Measurements from ENCODE around the gene MRNIP. TPM values are rescaled to one million over a fixed set of nuclear protein-coding genes. Genes with fewer than 3 reads are reported as not detected.
"Not testable (repeated sequence)": the region's sequence is repeated elsewhere in the genome, so short reads cannot be mapped to it uniquely, and the experiment has no call there.

The MRNIP gene
- total RNA-seq, 1 donor: 13.0 TPM

GRCh38 chr5:179840321-179840720 is 18.3 kb downstream of the MRNIP start:
- DNase-seq (ENCODE audit: low read depth): no peak
- no peak overlapping the region for H3K4me3 ChIP-seq (ENCODE audit: low read depth, low read length)
- TF ChIP-seq, protein P1, sequence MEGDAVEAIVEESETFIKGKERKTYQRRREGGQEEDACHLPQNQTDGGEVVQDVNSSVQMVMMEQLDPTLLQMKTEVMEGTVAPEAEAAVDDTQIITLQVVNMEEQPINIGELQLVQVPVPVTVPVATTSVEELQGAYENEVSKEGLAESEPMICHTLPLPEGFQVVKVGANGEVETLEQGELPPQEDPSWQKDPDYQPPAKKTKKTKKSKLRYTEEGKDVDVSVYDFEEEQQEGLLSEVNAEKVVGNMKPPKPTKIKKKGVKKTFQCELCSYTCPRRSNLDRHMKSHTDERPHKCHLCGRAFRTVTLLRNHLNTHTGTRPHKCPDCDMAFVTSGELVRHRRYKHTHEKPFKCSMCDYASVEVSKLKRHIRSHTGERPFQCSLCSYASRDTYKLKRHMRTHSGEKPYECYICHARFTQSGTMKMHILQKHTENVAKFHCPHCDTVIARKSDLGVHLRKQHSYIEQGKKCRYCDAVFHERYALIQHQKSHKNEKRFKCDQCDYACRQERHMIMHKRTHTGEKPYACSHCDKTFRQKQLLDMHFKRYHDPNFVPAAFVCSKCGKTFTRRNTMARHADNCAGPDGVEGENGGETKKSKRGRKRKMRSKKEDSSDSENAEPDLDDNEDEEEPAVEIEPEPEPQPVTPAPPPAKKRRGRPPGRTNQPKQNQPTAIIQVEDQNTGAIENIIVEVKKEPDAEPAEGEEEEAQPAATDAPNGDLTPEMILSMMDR (IDR thresholded peaks at IDR 0.05; ENCODE audit: insufficient read depth, low read depth, low read length): no peak

DNA sequence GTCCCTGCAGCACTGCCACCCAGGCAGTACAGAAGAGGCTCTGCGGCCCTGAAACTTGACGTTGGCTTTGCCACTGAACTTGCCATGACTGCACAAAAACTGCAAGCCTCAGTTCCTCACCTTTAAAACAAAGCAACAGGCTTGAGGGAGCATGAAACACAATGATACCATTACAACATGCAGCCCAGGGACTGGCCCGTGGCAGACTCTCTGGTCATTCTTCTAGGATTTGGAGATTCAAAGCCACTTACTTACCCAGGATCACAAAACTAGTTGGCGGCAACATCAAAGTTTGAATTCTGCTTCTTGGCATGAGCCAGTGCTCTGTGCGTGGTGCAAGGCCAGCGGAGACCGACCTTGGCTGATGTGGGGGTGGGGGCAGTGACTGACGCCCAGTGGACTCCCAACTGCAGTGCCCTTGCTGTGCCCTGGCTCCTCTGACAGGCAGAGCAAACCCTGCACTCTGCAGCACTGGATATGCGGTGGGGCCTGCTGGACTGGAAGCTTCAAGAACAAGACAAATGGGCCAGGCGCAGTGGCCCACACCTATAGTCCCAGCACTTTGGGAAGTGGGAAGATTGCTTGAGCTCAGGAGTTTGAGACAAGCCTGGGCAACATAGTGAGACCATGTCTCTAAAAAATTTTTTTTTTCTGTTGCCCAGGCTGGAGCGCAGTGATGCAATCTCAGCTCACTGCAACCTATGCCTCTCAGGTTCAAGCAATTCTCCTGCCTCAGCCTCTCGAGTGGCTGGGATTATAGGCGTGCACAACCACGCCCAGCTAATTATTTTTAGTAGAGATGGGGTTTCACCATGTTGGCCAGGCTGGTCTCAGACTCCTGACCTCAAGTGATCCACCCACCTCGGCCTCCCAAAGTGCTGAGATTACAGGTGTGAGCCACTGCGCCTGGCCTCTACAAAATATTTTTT is 19.0 kb downstream of the MRNIP start:
- TF ChIP-seq, protein P1 (IDR thresholded peaks at IDR 0.05; ENCODE audit: insufficient read depth, low read depth, low read length): no peak
- no peak overlapping the region for H3K4me3 ChIP-seq (ENCODE audit: low read depth, low read length)
- peak; percentile 32 for DNase-seq (ENCODE audit: low read depth)

- TF ChIP-seq, protein P1 (IDR thresholded peaks at IDR 0.05; ENCODE audit: insufficient read depth, low read depth, low read length): no peak
- DNase-seq (ENCODE audit: low read depth): no peak
- H3K4me3 ChIP-seq (ENCODE audit: low read depth, low read length): no peak overlapping the region
Observed at GRCh38 chr5:179837076-179838011, 21.3 kb downstream of the MRNIP start.

- H3K4me3 ChIP-seq (ENCODE audit: low read depth, low read length): no peak overlapping the region
- peak; percentile 69 for DNase-seq (ENCODE audit: low read depth)
- TF ChIP-seq, protein P1 (IDR thresholded peaks at IDR 0.05; ENCODE audit: insufficient read depth, low read depth, low read length): peak; percentile 10
Observed at GRCh38 chr5:179836225-179837019, 22.2 kb downstream of the MRNIP start.

- not testable (repeated sequence) for DNase-seq (ENCODE audit: low read depth); H3K4me3 ChIP-seq (ENCODE audit: low read depth, low read length)
Observed at GRCh38 chr5:179834871-179835270, 23.7 kb downstream of the MRNIP start.

GRCh38 chr5:179834120-179834519 is 24.5 kb downstream of the MRNIP start:
- DNase-seq (ENCODE audit: low read depth): no peak
- H3K4me3 ChIP-seq (ENCODE audit: low read depth, low read length): no peak overlapping the region
- TF ChIP-seq, protein P1 (IDR thresholded peaks at IDR 0.05; ENCODE audit: insufficient read depth, low read depth, low read length): no peak
